HG03457 (cell line): ENCODE data around the gene PCDHB6.
"Not testable (repeated sequence)": the region's sequence is repeated elsewhere in the genome, so short reads cannot be mapped to it uniquely, and the experiment has no call there.

Experiments used
- ATAC-seq: cut with Tn5 transposase; IDR thresholded peaks from one replicate; pipeline ENCODE4 v1.9.1; 2021; ENCODE audit warnings: moderate number of reproducible peaks; ENCODE audit not compliant: unreplicated experiment

The PCDHB6 gene

DNA sequence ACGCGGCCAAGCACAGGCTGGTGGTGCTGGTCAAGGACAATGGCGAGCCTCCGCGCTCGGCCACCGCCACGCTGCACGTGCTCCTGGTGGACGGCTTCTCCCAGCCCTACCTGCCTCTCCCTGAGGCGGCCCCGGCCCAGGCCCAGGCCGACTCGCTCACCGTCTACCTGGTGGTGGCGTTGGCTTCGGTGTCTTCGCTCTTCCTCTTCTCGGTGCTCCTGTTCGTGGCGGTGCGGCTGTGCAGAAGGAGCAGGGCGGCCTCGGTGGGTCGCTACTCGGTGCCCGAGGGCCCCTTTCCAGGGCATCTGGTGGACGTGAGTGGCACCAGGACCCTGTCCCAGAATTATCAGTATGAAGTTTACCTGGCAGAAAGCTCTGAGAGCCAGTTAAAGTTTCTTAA is 8.0 kb downstream of the PCDHB6 start:
- ATAC-seq: not testable (repeated sequence)

DNA sequence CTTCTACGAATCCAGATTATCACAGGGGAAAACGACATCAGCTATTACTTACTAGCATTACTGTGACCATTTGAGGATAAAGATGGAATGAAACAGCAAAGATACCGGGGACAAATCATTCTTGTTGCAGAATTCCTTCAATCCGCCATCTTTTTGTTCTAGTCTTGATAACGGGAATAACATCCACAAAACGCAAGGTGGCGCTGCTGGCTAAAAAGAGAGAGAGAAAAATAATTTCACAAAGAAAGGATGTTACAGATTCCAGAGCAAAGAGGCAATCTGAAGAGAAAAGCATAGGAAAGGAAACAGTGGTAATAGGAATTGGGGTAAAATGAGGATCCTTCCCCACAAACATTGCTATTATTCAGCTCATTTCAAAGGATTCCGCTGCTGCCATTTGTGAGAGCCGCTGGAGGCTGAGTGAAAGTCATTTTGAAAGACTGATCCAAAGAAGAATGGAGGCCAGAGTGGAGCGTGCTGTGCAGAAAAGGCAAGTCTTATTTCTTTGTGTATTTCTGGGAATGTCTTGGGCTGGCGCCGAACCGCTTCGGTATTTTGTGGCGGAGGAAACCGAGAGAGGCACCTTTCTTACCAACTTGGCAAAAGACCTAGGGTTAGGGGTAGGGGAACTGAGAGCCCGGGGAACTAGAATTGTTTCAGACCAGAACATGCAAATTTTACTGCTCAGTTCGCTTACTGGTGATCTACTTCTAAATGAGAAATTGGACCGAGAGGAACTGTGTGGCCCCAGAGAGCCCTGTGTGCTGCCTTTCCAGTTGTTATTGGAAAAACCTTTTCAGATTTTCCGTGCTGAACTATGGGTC is 22.7 kb downstream of the PCDHB6 start, which contains the start of gene PCDHB7:
Gene PCDHB7, plus strand, starts transcription at position 264 of the 824 bp plus-strand sequence. Its CDS starts 192 bp downstream, at position 456.
- no peak for ATAC-seq

DNA sequence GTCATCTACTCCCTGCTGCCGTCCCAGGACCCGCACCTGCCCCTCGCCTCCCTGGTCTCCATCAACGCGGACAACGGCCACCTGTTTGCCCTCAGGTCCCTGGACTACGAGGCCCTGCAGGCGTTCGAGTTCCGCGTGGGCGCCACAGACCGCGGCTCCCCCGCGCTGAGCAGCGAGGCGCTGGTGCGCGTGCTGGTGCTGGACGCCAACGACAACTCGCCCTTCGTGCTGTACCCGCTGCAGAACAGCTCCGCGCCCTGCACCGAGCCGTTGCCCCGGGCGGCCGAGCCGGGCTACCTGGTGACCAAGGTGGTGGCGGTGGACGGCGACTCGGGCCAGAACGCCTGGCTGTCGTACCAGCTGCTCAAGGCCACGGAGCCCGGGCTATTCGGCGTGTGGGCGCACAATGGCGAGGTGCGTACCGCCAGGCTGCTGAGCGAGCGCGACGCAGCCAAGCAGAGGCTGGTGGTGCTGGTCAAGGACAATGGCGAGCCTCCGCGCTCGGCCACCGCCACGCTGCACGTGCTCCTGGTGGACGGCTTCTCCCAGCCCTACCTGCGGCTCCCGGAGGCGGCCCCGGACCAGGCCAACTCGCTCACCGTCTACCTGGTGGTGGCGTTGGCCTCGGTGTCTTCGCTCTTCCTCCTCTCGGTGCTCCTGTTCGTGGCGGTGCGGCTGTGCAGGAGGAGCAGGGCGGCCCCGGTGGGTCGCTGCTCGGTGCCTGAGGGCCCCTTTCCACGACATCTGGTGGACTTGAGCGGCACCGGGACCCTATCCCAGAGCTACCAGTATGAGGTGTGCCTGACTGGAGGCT is 24.6 kb downstream of the PCDHB6 start:
- ATAC-seq: not testable (repeated sequence)

DNA sequence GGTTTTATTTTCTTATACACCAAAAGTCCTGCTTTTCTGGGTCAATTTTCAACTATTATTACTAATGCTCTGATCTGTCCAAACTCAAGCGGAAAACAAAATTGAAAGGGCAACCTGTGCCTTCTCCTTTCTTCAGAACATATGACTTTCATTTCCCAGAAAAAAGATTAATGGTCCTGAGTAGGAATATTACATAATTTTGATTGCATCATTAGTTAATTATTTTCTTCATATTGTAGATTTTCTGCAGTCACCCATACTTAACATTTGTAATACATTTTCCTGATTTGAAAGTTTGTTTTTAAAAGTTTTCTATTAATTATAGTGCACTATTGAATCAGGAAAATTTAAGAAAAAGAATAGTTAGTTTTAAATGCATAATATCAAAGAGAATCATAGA is 26.1 kb downstream of the PCDHB6 start:
- no peak for ATAC-seq

DNA sequence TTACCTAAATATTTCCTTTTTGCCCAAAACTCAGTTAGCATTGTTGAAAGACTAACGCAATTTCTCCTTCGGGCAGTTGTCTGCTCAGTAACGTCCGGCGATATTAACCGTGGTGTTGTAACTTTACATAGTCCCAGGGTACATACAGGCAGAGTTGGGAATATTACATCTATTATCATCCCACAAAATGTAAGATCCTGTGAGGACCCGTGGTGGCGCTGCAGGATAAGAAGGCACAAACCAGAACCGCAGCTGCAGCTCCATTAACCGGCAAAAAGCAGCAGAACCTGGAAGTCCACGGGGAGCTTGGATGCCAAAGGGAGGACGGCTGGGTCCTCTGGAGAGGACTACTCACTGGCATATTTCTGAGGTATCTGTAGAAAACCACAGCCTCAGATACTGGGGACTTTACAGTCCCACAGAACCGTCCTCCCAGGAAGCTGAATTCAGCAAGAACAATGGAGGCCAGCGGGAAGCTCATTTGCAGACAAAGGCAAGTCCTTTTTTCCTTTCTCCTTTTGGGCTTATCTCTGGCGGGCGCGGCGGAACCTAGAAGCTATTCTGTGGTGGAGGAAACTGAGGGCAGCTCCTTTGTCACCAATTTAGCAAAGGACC is 27.8 kb downstream of the PCDHB6 start, which contains the start of gene PCDHB8:
Gene PCDHB8, plus strand, starts transcription at position 214 of the 615 bp plus-strand sequence. Its CDS starts 245 bp downstream, at position 459.
- ATAC-seq: not testable (repeated sequence)

DNA sequence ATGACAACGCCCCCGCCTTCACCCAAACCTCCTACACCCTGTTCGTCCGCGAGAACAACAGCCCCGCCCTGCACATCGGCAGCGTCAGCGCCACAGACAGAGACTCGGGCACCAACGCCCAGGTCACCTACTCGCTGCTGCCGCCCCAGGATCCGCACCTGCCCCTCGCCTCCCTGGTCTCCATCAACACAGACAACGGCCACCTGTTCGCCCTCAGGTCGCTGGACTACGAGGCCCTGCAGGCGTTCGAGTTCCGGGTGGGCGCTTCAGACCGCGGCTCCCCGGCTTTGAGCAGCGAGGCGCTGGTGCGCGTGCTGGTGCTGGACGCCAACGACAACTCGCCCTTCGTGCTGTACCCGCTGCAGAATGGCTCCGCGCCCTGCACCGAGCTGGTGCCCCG is 29.5 kb downstream of the PCDHB6 start:
- not testable (repeated sequence) for ATAC-seq

DNA sequence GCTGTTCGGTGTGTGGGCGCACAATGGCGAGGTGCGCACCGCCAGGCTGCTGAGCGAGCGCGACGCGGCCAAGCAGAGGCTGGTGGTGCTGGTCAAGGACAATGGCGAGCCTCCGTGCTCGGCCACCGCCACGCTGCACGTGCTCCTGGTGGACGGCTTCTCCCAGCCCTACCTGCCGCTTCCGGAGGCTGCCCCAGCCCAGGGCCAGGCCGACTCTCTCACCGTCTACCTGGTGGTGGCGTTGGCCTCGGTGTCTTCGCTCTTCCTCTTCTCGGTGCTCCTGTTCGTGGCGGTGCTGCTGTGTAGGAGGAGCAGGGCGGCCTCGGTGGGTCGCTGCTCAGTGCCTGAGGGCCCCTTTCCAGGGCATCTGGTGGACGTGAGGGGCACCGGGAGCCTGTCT is 30.0 kb downstream of the PCDHB6 start:
- not testable (repeated sequence) for ATAC-seq

DNA sequence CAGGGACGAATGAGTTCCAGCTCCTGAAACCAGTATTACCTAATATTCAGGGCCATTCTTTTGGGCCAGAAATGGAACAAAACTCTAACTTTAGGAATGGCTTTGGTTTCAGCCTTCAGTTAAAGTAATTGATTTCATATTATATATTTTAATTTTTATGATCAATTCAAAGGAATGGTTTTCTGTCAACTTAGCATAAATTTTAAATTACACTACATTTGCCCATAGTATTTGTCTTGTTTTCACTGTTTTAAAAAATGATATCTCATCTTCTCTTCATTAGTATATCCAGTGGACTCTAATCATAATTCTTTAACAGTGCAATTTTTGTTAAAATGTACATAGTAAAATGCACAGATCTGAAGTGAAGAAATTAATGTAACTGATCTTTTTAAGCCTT is 30.5 kb downstream of the PCDHB6 start:
- no peak for ATAC-seq

DNA sequence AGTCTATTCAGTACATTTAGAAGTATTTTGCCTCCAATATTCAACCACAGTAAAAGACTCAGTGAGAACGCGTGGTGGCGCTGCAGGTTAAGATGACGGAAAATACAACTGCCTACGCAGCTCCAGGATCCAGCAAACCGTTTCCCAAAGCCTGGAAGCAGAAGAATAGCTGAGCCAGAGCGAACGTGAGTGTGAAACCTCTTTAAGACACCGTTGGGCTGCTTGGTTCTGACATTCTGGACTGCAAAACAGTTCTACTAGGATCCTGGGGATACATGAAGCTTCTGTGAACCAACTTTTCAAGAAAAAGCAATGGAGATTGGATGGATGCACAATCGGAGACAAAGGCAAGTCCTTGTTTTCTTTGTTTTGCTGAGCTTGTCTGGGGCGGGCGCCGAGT is 32.4 kb downstream of the PCDHB6 start, which contains the start of gene PCDHB16:
Gene PCDHB16, plus strand, starts transcription at position 140 of the 400 bp plus-strand sequence. Its CDS starts 173 bp downstream, at position 313.
- ATAC-seq: no peak

DNA sequence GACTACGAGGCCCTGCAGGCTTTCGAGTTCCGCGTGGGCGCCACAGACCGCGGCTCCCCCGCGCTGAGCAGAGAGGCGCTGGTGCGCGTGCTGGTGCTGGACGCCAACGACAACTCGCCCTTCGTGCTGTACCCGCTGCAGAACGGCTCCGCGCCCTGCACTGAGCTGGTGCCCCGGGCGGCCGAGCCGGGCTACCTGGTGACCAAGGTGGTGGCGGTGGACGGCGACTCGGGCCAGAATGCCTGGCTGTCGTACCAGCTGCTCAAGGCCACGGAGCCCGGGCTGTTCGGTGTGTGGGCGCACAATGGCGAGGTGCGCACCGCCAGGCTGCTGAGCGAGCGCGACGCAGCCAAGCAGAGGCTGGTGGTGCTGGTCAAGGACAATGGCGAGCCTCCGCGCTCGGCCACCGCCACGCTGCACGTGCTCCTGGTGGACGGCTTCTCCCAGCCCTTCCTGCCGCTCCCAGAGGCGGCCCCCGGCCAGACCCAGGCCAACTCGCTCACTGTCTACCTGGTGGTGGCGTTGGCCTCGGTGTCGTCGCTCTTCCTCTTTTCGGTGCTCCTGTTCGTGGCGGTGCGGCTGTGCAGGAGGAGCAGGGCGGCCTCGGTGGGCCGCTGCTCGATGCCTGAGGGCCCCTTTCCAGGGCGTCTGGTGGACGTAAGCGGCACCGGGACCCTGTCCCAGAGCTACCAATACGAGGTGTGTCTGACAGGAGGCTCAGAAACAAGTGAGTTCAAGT is 34.4 kb downstream of the PCDHB6 start:
- ATAC-seq: not testable (repeated sequence)

DNA sequence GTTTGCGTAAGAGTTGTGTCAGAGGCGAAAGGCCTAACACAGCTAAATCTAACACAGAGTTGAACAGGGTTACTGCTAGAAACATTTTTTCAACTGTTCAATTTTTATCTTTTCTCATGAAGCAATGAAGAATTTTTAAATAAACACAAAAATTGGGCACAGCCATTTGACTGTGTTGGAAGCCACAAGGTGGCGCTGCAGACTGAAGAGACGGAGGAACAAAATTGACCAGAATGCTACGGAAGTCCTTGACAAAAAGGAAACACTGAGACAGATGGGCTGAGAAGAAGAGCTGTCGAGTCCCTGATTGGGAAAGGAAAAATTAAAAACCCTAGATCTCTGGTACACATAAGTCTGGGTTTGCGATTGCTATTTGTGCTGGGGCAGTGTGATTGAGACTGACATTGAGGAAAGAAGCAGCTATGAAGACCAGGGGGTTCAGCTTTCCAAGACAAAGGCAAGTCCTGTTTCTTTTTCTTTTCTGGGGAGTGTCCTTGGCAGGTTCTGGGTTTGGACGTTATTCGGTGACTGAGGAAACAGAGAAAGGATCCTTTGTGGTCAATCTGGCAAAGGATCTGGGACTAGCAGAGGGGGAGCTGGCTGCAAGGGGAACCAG is 37.1 kb downstream of the PCDHB6 start, which contains the start of gene PCDHB9:
Gene PCDHB9, plus strand, starts transcription at position 265 of the 616 bp plus-strand sequence. Its CDS starts 158 bp downstream, at position 423.
- ATAC-seq: no peak

DNA sequence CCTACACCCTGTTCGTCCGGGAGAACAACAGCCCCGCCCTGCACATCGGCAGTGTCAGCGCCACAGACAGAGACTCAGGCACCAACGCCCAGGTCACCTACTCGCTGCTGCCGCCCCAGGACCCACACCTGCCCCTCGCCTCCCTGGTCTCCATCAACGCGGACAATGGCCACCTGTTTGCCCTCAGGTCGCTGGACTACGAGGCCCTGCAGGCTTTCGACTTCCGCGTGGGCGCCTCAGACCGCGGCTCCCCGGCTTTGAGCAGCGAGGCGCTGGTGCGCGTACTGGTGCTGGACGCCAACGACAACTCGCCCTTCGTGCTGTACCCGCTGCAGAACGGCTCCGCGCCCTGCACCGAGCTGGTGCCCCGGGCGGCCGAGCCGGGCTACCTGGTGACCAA is 38.8 kb downstream of the PCDHB6 start:
- not testable (repeated sequence) for ATAC-seq

DNA sequence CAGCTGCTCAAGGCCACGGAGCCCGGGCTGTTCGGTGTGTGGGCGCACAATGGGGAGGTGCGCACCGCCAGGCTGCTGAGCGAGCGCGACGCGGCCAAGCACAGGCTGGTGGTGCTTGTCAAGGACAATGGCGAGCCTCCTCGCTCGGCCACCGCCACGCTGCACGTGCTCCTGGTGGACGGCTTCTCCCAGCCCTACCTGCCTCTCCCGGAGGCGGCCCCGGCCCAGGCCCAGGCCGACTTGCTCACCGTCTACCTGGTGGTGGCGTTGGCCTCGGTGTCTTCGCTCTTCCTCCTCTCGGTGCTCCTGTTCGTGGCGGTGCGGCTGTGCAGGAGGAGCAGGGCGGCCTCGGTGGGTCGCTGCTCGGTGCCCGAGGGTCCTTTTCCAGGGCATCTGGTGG is 39.3 kb downstream of the PCDHB6 start:
- not testable (repeated sequence) for ATAC-seq

DNA sequence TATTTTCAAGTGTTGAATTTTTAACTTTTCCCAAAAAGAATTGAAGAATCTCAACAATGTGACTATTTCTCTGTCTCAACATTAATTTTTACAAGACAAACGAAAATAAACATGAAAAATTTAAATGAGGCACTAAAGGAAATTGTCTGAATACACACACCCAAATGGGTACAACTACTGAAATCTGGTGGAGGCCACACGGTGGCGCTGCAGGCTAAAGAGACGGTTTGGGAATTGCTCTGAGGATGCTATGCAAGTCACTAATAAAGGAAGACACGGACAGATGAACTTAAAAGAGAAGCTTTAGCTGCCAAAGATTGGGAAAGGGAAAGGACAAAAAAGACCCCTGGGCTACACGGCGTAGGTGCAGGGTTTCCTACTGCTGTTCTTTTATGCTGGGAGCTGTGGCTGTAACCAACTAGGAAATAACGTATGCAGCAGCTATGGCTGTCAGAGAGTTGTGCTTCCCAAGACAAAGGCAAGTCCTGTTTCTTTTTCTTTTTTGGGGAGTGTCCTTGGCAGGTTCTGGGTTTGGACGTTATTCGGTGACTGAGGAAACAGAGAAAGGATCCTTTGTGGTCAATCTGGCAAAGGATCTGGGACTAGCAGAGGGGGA is 42.4 kb downstream of the PCDHB6 start, which contains the start of gene PCDHB10:
Gene PCDHB10, plus strand, starts transcription at position 244 of the 616 bp plus-strand sequence. Its CDS starts 200 bp downstream, at position 444.
- no peak for ATAC-seq

DNA sequence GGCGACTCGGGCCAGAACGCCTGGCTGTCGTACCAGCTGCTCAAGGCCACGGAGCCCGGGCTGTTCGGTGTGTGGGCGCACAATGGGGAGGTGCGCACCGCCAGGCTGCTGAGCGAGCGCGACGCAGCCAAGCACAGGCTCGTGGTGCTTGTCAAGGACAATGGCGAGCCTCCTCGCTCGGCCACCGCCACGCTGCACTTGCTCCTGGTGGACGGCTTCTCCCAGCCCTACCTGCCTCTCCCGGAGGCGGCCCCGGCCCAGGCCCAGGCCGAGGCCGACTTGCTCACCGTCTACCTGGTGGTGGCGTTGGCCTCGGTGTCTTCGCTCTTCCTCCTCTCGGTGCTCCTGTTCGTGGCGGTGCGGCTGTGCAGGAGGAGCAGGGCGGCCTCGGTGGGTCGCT is 44.5 kb downstream of the PCDHB6 start:
- not testable (repeated sequence) for ATAC-seq

DNA sequence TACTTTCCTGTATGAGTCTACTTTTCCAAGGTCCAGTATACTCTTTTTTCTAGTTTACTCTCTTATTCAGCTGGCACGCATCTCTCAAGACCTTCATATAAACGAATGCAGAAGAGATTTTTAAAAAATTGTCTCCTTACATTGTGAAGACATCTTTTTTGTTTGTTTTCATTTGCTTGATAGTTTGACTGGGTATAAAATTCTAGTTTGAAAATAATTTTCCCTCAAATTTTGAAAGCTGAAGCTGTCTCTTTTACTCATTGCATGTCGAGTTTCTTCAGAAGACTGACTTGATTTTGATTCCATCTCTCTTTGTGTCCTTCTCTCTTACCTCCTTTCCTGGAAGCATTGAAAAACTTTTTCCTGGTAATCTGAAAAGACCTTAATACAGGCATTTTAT is 46.5 kb downstream of the PCDHB6 start:
- ATAC-seq: no peak

DNA sequence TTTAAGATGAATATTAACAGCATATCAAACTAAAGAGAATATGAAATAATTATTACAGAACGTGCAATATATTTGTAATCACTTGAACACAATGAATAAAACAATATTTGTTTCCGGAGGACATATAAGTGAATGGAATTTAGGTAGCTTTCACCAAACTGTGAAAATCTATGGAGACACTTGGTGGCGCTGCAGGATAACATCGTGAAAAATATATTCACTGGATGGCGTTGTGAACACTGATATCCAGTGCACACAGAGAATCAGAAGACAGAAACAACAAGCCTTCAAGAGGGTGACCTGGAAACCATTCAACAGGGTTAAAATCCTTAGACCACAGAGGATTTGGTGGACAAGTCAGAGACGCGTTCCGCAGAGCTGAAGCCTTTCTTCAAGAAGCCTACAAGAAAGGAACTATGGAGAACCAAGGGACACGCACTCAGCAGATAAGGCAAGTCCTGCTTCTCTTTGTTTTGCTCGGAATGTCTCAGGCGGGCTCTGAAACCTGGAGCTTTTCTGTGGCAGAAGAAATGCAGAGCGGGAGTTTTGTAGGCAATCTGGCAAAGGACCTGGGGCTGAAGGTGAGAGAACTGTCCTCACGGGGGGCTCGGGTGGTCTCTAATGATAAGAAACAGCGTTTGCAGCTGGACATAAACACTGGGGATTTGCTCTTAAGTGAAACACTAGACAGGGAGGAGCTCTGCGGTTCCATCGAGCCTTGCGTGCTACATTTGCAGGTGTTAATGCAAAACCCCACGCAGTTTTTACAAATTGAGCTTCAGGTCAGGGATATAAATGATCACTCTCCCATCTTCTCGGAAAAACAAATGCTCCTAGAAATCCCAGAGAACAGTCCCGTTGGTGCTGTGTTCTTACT is 49.7 kb downstream of the PCDHB6 start, which contains the start of gene PCDHB11:
Gene PCDHB11, plus strand, starts transcription at position 269 of the 877 bp plus-strand sequence. Its CDS starts 148 bp downstream, at position 417.
- no peak for ATAC-seq

DNA sequence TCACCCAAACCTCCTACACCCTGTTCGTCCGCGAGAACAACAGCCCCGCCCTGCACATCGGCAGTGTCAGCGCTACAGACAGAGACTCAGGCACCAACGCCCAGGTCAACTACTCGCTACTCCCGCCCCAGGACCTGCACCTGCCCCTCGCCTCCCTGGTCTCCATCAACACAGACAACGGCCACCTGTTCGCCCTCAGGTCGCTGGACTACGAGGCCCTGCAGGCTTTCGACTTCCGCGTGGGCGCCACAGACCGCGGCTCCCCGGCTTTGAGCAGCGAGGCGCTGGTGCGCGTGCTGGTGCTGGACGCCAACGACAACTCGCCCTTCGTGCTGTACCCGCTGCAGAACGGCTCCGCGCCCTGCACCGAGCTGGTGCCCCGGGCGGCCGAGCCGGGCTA is 51.3 kb downstream of the PCDHB6 start:
- ATAC-seq: not testable (repeated sequence)
